Hepatocyte (in vitro differentiated cells): ENCODE measurements around the gene MBD6.

Experiments
- EZH2 ChIP-seq: fragments of 200-600 bp; sonication (generic); IDR thresholded peaks from 2 replicates; pipeline ENCODE4 v1.6.1; 2016; ENCODE audit warnings: antibody characterized with exemption, mild to moderate bottlenecking, borderline replicate concordance
- TF ChIP-seq, protein P1 (sequence below): fragments of 200-600 bp; sonication (generic); IDR thresholded peaks from 2 replicates; pipeline ENCODE4 v1.5.1; 2016; ENCODE audit warnings: antibody characterized with exemption, mild to moderate bottlenecking; ENCODE audit not compliant: poor library complexity

DNA sequence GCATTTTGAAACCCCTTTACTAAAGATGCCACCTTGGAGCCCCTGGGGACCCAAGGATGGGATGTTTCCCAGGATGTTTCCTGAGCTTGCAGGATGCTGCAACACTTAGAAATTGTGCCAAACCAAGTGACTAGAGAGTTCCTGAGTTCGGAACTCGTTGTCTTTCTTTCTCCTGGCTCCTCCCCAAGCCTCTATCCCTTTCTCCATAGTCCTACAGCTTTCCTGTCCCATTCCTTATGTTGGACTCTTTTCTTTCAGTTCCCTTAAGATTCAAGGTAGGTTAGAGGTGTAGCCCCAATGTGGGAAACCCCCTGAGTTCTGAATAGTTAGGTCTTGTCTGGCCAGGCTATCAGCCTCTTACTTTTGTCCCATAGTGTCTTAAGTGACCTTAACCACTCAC is 25.9 kb downstream of the MBD6 start:
- no peak for TF ChIP-seq EZH2
- TF ChIP-seq, protein P1, sequence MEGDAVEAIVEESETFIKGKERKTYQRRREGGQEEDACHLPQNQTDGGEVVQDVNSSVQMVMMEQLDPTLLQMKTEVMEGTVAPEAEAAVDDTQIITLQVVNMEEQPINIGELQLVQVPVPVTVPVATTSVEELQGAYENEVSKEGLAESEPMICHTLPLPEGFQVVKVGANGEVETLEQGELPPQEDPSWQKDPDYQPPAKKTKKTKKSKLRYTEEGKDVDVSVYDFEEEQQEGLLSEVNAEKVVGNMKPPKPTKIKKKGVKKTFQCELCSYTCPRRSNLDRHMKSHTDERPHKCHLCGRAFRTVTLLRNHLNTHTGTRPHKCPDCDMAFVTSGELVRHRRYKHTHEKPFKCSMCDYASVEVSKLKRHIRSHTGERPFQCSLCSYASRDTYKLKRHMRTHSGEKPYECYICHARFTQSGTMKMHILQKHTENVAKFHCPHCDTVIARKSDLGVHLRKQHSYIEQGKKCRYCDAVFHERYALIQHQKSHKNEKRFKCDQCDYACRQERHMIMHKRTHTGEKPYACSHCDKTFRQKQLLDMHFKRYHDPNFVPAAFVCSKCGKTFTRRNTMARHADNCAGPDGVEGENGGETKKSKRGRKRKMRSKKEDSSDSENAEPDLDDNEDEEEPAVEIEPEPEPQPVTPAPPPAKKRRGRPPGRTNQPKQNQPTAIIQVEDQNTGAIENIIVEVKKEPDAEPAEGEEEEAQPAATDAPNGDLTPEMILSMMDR: no peak
